MG63 (cell line): ENCODE measurements around the gene KCNMA1. TPM values are rescaled to one million over a fixed set of nuclear protein-coding genes. Genes with fewer than 3 reads are reported as not detected.

Experiments
- DNase-seq: peaks from one replicate; pipeline ENCODE4 v3.0.0-alpha.2; 2020
- H3K27me3 ChIP-seq: fragments of 250-450 bp; sonication (Bioruptor Pico); 2 replicates; pipeline ENCODE4 v1.5.1; 2020; ENCODE audit warnings: mild to moderate bottlenecking, moderate library complexity
- H3K36me3 ChIP-seq: fragments of 250-450 bp; sonication (Bioruptor Pico); 2 replicates; pipeline ENCODE4 v1.5.1; 2020; ENCODE audit warnings: mild to moderate bottlenecking, moderate library complexity
- H3K4me3 ChIP-seq: fragments of 250-450 bp; sonication (Bioruptor Pico); 2 replicates; pipeline ENCODE4 v1.5.1; 2020; ENCODE audit warnings: mild to moderate bottlenecking, moderate library complexity
- H3K9me3 ChIP-seq: fragments of 250-450 bp; sonication (Bioruptor Pico); 2 replicates; pipeline ENCODE4 v1.5.1; 2020; ENCODE audit warnings: mild to moderate bottlenecking, moderate library complexity
- total RNA-seq: library from RNA; depleted of rRNA; stranded (reverse); fragments of >200 nt; shearing (Covaris generic); gene quantifications from 2 replicates; pipeline ENCODE4 v1.2.3, GENCODE V29; 2014; ENCODE audit warnings: low replicate concordance

The KCNMA1 gene
- total RNA-seq, 1 experiment from 2014 or later = 40.8 TPM

GRCh38 chr10:77149001-77149400 lies 488.6 kb downstream of the KCNMA1 start:
- no peak for DNase-seq
- H3K36me3 ChIP-seq = peaks cover 6% of the 10 kb centered on the region; the same call in 1 of the 2 replicates
- no peak overlapping the region for H3K4me3 ChIP-seq
- H3K9me3 ChIP-seq = no peaks in the 10 kb centered on the region
- H3K27me3 ChIP-seq = no peaks in the 10 kb centered on the region

GRCh38 chr10:77147871-77148270 lies 489.7 kb downstream of the KCNMA1 start:
- Histone ChIP-seq H3K36me3 (peaks cover 6% of the 10 kb centered on the region; the same call in 1 of the 2 replicates), H3K27me3 (0 out of 2 replicates have a peak, but pooled peaks cover 3% of the 10 kb centered on the region), H3K9me3 (no peaks in the 10 kb centered on the region), H3K4me3 (no peak overlapping the region)
- DNase-seq = no peak

- no peak overlapping the region for H3K4me3 ChIP-seq
- H3K27me3 ChIP-seq = 0 out of 2 replicates have a peak, but pooled peaks cover 3% of the 10 kb centered on the region
- peaks cover 6% of the 10 kb centered on the region; the same call in 1 of the 2 replicates for H3K36me3 ChIP-seq
- no peaks in the 10 kb centered on the region for H3K9me3 ChIP-seq
- DNase-seq = no peak
Observed at GRCh38 chr10:77146712-77147336, 490.8 kb downstream of the KCNMA1 start.

- Histone ChIP-seq H3K4me3 (no peak overlapping the region), H3K36me3 (peaks cover 1% of the 10 kb centered on the region; the same call in 1 of the 2 replicates), H3K9me3 (no peaks in the 10 kb centered on the region), H3K27me3 (0 out of 2 replicates have a peak, but pooled peaks cover 3% of the 10 kb centered on the region)
- no peak for DNase-seq
Observed at GRCh38 chr10:77144656-77145055, 493.0 kb downstream of the KCNMA1 start.

- Histone ChIP-seq H3K4me3 (no peak overlapping the region), H3K9me3 (no peaks in the 10 kb centered on the region), H3K36me3 (no peaks in the 10 kb centered on the region), H3K27me3 (0 out of 2 replicates have a peak, but pooled peaks cover 3% of the 10 kb centered on the region)
- no peak for DNase-seq
Observed at GRCh38 chr10:77139252-77140160, 498.1 kb downstream of the KCNMA1 start.

- H3K27me3 ChIP-seq = 0 out of 2 replicates have a peak, but pooled peaks cover 3% of the 10 kb centered on the region
- H3K36me3 ChIP-seq = no peaks in the 10 kb centered on the region
- no peak overlapping the region for H3K4me3 ChIP-seq
- no peak for DNase-seq
- H3K9me3 ChIP-seq = no peaks in the 10 kb centered on the region
Observed at GRCh38 chr10:77138541-77138940, 499.1 kb downstream of the KCNMA1 start.

- Histone ChIP-seq H3K4me3 (no peak overlapping the region), H3K27me3 (no peaks in the 10 kb centered on the region), H3K36me3 (no peaks in the 10 kb centered on the region), H3K9me3 (no peaks in the 10 kb centered on the region)
- DNase-seq = no peak
Observed at GRCh38 chr10:77135555-77135954, 502.1 kb downstream of the KCNMA1 start.

- Histone ChIP-seq H3K9me3 (no peaks in the 10 kb centered on the region), H3K27me3 (no peaks in the 10 kb centered on the region), H3K4me3 (no peak overlapping the region), H3K36me3 (no peaks in the 10 kb centered on the region)
- no peak for DNase-seq
Observed at GRCh38 chr10:77131214-77131613, 506.4 kb downstream of the KCNMA1 start.

- Histone ChIP-seq H3K36me3 (no peaks in the 10 kb centered on the region), H3K9me3 (no peaks in the 10 kb centered on the region), H3K27me3 (no peaks in the 10 kb centered on the region), H3K4me3 (no peak overlapping the region)
- DNase-seq = no peak
Observed at GRCh38 chr10:77127243-77127642, 510.4 kb downstream of the KCNMA1 start.

- DNase-seq = no peak
- Histone ChIP-seq H3K36me3 (no peaks in the 10 kb centered on the region; the same call in 1 of the 2 replicates), H3K9me3 (no peaks in the 10 kb centered on the region), H3K4me3 (no peak overlapping the region), H3K27me3 (no peaks in the 10 kb centered on the region)
Observed at GRCh38 chr10:77125231-77125630, 512.4 kb downstream of the KCNMA1 start.

- Histone ChIP-seq H3K9me3 (no peaks in the 10 kb centered on the region), H3K36me3 (no peaks in the 10 kb centered on the region; the same call in 1 of the 2 replicates), H3K4me3 (no peak overlapping the region), H3K27me3 (no peaks in the 10 kb centered on the region)
- no peak for DNase-seq
Observed at GRCh38 chr10:77123330-77123729, 514.3 kb downstream of the KCNMA1 start.

GRCh38 chr10:77121829-77122228 lies 515.8 kb downstream of the KCNMA1 start:
- H3K36me3 ChIP-seq = no peaks in the 10 kb centered on the region; the same call in 1 of the 2 replicates
- no peaks in the 10 kb centered on the region for H3K9me3 ChIP-seq
- H3K4me3 ChIP-seq = no peak overlapping the region
- H3K27me3 ChIP-seq = no peaks in the 10 kb centered on the region
- no peak for DNase-seq

GRCh38 chr10:77120666-77121376 lies 516.8 kb downstream of the KCNMA1 start:
- Histone ChIP-seq H3K9me3 (no peaks in the 10 kb centered on the region), H3K4me3 (no peak overlapping the region), H3K36me3 (no peaks in the 10 kb centered on the region; the same call in 1 of the 2 replicates), H3K27me3 (no peaks in the 10 kb centered on the region)
- DNase-seq = no peak

GRCh38 chr10:77120012-77120411 lies 517.6 kb downstream of the KCNMA1 start:
- Histone ChIP-seq H3K27me3 (no peaks in the 10 kb centered on the region), H3K9me3 (no peaks in the 10 kb centered on the region), H3K36me3 (no peaks in the 10 kb centered on the region; the same call in 1 of the 2 replicates), H3K4me3 (no peak overlapping the region)
- DNase-seq = no peak

- DNase-seq = no peak
- no peaks in the 10 kb centered on the region; the same call in 1 of the 2 replicates for H3K36me3 ChIP-seq
- no peaks in the 10 kb centered on the region for H3K27me3 ChIP-seq
- no peaks in the 10 kb centered on the region for H3K9me3 ChIP-seq
- H3K4me3 ChIP-seq = no peak overlapping the region
Observed at GRCh38 chr10:77118603-77119282, 518.9 kb downstream of the KCNMA1 start.

- no peaks in the 10 kb centered on the region; the same call in 1 of the 2 replicates for H3K36me3 ChIP-seq
- H3K4me3 ChIP-seq = no peak overlapping the region
- H3K27me3 ChIP-seq = no peaks in the 10 kb centered on the region
- no peaks in the 10 kb centered on the region for H3K9me3 ChIP-seq
- DNase-seq = no peak
Observed at GRCh38 chr10:77117501-77117900, 520.1 kb downstream of the KCNMA1 start.
